Neural progenitor cell (in vitro differentiated cells): ENCODE data around the gene CA10. TPM values are rescaled to one million over a fixed set of nuclear protein-coding genes. Genes with fewer than 3 reads are reported as not detected.

Source experiments
- DNase-seq: peaks from one replicate; pipeline ENCODE4 v3.0.0-alpha.2; 2016; ENCODE audit warnings: low spot score
- H2AFZ ChIP-seq: fragments of 200-600 bp; sonication (generic); replicated peaks from 2 replicates; pipeline ENCODE4 v1.6.1; 2016; ENCODE audit warnings: antibody characterized with exemption
- H3F3A ChIP-seq: fragments of 200-600 bp; sonication (generic); 2 replicates; pipeline ENCODE4 v1.6.1; 2016; ENCODE audit warnings: antibody characterized with exemption, low read depth
- H3K27ac ChIP-seq: fragments of 200-600 bp; sonication (generic); 2 replicates; pipeline ENCODE4 v1.5.1; 2016; ENCODE audit warnings: mild to moderate bottlenecking
- H3K27me3 ChIP-seq: fragments of 200-600 bp; sonication (generic); 2 replicates; pipeline ENCODE4 v1.6.1; 2016; ENCODE audit warnings: mild to moderate bottlenecking, moderate library complexity
- H3K36me3 ChIP-seq: fragments of 200-600 bp; sonication (generic); 2 replicates; pipeline ENCODE4 v1.5.1; 2016
- H3K4me1 ChIP-seq: fragments of 200-600 bp; sonication (generic); 2 replicates; pipeline ENCODE4 v1.6.1; 2016; ENCODE audit warnings: mixed run types
- H3K4me2 ChIP-seq: fragments of 200-600 bp; sonication (generic); 2 replicates; pipeline ENCODE4 v1.6.1; 2016
- H3K4me3 ChIP-seq: fragments of 200-600 bp; sonication (generic); 2 replicates; pipeline ENCODE4 v1.5.1; 2016
- H3K79me2 ChIP-seq: fragments of 200-600 bp; sonication (generic); 2 replicates; pipeline ENCODE4 v1.6.1; 2016; ENCODE audit warnings: low read depth
- H3K9ac ChIP-seq: fragments of 200-600 bp; sonication (generic); 2 replicates; pipeline ENCODE4 v1.6.1; 2016
- H3K9me3 ChIP-seq: fragments of 200-600 bp; sonication (generic); 2 replicates; pipeline ENCODE4 v1.5.1; 2016; ENCODE audit warnings: low read depth
- H4K20me1 ChIP-seq: fragments of 200-600 bp; sonication (generic); 2 replicates; pipeline ENCODE4 v1.6.1; 2016; ENCODE audit warnings: low read depth
- H3K27ac Mint-ChIP-seq: 3 replicates; pipeline ENCODE4 v1.8.0; 2021; ENCODE audit warnings: mixed read lengths
- H3K27me3 Mint-ChIP-seq: 2 replicates; pipeline ENCODE4 v1.8.0; 2022; ENCODE audit warnings: low read depth, mild to moderate bottlenecking, inconsistent platforms, moderate library complexity, mixed read lengths; ENCODE audit not compliant: insufficient read depth
- H3K36me3 Mint-ChIP-seq: 3 replicates; pipeline ENCODE4 v1.8.0; 2021; ENCODE audit warnings: mixed read lengths
- H3K4me1 Mint-ChIP-seq: 3 replicates; pipeline ENCODE4 v1.8.0; 2021; ENCODE audit warnings: mixed read lengths
- H3K4me3 Mint-ChIP-seq: 3 replicates; pipeline ENCODE4 v1.8.0; 2021; ENCODE audit warnings: mild to moderate bottlenecking, moderate library complexity, mixed read lengths
- H3K9me3 Mint-ChIP-seq: 3 replicates; pipeline ENCODE4 v1.8.0; 2020; ENCODE audit warnings: mixed read lengths
- EZH2phosphoT487 ChIP-seq: fragments of 200-600 bp; sonication (generic); IDR thresholded peaks from 2 replicates; pipeline ENCODE4 v1.6.1; 2017; ENCODE audit warnings: antibody characterized with exemption
- total RNA-seq: library from RNA; depleted of rRNA; stranded (reverse); fragments of >200 nt; gene quantifications from 2 replicates; pipeline ENCODE4 v1.2.3, GENCODE V29; 2015; ENCODE audit warnings: low replicate concordance
- TF ChIP-seq, protein P1 (sequence below): fragments of 200-600 bp; sonication (generic); IDR thresholded peaks from 2 replicates; pipeline ENCODE4 v1.5.1; 2017; ENCODE audit warnings: antibody characterized with exemption, mild to moderate bottlenecking

The CA10 gene
- total RNA-seq, 1 donor from 2014 or later, result 0.65 TPM

GRCh38 chr17:51585514-51586104 lies 572.9 kb downstream of the CA10 start:
- Histone ChIP-seq H3K9ac (no peak overlapping the region), H3K9me3 (peaks cover 3% of the 10 kb centered on the region), H2AFZ (no peak overlapping the region), H3K36me3 (no peaks in the 10 kb centered on the region), H3K4me1 (no peaks in the 10 kb centered on the region), H3K4me2 (no peak overlapping the region), H3K27me3 (no peaks in the 10 kb centered on the region), H3F3A (no peaks in the 10 kb centered on the region), H3K79me2 (no peaks in the 10 kb centered on the region), H3K27ac (no peak overlapping the region), H3K4me3 (no peak overlapping the region), H4K20me1 (no peaks in the 10 kb centered on the region)
- peaks cover 3% of the 10 kb centered on the region for H3K36me3 Mint-ChIP-seq
- DNase-seq, result peak; percentile 66
- H3K27ac Mint-ChIP-seq, result no peak overlapping the region
- peaks cover 3% of the 10 kb centered on the region for H3K27me3 Mint-ChIP-seq
- no peak overlapping the region for H3K4me3 Mint-ChIP-seq
- H3K4me1 Mint-ChIP-seq, result no peaks in the 10 kb centered on the region
- H3K9me3 Mint-ChIP-seq, result peaks cover 14% of the 10 kb centered on the region
- no peak for TF ChIP-seq EZH2phosphoT487
- TF ChIP-seq, protein P1, sequence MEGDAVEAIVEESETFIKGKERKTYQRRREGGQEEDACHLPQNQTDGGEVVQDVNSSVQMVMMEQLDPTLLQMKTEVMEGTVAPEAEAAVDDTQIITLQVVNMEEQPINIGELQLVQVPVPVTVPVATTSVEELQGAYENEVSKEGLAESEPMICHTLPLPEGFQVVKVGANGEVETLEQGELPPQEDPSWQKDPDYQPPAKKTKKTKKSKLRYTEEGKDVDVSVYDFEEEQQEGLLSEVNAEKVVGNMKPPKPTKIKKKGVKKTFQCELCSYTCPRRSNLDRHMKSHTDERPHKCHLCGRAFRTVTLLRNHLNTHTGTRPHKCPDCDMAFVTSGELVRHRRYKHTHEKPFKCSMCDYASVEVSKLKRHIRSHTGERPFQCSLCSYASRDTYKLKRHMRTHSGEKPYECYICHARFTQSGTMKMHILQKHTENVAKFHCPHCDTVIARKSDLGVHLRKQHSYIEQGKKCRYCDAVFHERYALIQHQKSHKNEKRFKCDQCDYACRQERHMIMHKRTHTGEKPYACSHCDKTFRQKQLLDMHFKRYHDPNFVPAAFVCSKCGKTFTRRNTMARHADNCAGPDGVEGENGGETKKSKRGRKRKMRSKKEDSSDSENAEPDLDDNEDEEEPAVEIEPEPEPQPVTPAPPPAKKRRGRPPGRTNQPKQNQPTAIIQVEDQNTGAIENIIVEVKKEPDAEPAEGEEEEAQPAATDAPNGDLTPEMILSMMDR, result peak; percentile 77

DNA sequence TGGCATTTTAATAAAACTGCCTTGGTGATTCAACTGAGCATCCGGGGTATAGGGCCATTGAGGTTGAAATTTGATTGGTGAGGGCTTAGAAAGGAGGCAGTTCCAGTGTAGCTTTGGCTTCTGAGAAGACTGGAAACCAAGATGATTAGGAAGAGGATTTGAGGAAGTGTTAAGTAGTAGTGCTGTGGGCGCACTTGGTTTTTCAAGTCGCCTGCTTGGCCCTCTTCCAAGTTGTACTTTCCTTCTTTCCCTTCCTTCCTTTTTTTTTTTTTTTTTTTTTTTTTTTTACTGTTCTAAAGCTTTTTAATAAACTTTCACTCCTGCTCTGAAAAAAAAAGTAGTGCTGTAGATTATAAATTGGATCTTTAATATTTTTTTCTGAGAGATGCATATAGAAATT lies 577.6 kb downstream of the CA10 start:
- no peak overlapping the region for H3K9ac ChIP-seq
- no peak for DNase-seq
- no peaks in the 10 kb centered on the region for H3K4me1 Mint-ChIP-seq
- no peak overlapping the region for H3K4me3 ChIP-seq
- H3F3A ChIP-seq, result no peaks in the 10 kb centered on the region
- no peaks in the 10 kb centered on the region for H3K9me3 ChIP-seq
- H3K36me3 ChIP-seq, result no peaks in the 10 kb centered on the region
- no peak overlapping the region for H3K27ac ChIP-seq
- TF ChIP-seq EZH2phosphoT487, result no peak
- no peaks in the 10 kb centered on the region for H3K79me2 ChIP-seq
- no peak overlapping the region for H3K4me2 ChIP-seq
- no peaks in the 10 kb centered on the region for H4K20me1 ChIP-seq
- H3K36me3 Mint-ChIP-seq, result no peaks in the 10 kb centered on the region
- no peak overlapping the region for H3K4me3 Mint-ChIP-seq
- no peaks in the 10 kb centered on the region for H3K27me3 Mint-ChIP-seq
- no peaks in the 10 kb centered on the region for H3K27me3 ChIP-seq
- H2AFZ ChIP-seq, result no peak overlapping the region
- H3K9me3 Mint-ChIP-seq, result peaks cover 19% of the 10 kb centered on the region
- H3K27ac Mint-ChIP-seq, result no peak overlapping the region
- H3K4me1 ChIP-seq, result no peaks in the 10 kb centered on the region
